ENCODE measurements around the gene MED1. TPM values are rescaled to one million over a fixed set of nuclear protein-coding genes. Genes with fewer than 3 reads are reported as not detected.

The MED1 gene
- total and polyA plus RNA-seq, 12 donors: 5.8 to 27.3 (median 25.5) TPM

GRCh38 chr17:39408360-39408759 lies 42.7 kb downstream of the MED1 start:
- 42 to 44% methylated on average over 2 of the region's 2 CpGs for WGBS, 2 donors
- ATAC-seq (peak in 7 of 8 donors; percentile 48 to 89 (median 72)), DNase-seq (peak in 1 of 2 donors; percentile 27)
- Histone ChIP-seq H3K36me3 (peaks cover 0 to 85% (median 48%) of the 10 kb centered on the region in 9 donors), H3K27me3 (no peaks in the 10 kb centered on the region), H3K4me3 (no peak overlapping the region), H3K4me1 (peaks cover 0 to 14% (median 5%) of the 10 kb centered on the region in 9 donors), H3K27ac (no peak overlapping the region), H3K9me3 (no peaks in the 10 kb centered on the region)
- TF ChIP-seq CTCF (IDR thresholded peaks at IDR 0.05): no peak
- intact Hi-C loops (cut with DNase I): loop anchor here in 4 of 10 donors (10.0 kb wide), 2 partner anchors 124 to 134 kb away; no protein-coding TSS in a partner anchor

GRCh38 chr17:39406951-39407350 lies 44.1 kb downstream of the MED1 start:
- Histone ChIP-seq H3K27ac (no peak overlapping the region), H3K36me3 (peaks cover 0 to 71% (median 40%) of the 10 kb centered on the region in 9 donors), H3K4me1 (peaks cover 0 to 21% (median 5%) of the 10 kb centered on the region in 9 donors), H3K27me3 (no peaks in the 10 kb centered on the region), H3K9me3 (no peaks in the 10 kb centered on the region), H3K4me3 (no peak overlapping the region)
- TF ChIP-seq CTCF (IDR thresholded peaks at IDR 0.05): no peak
- intact Hi-C loops (cut with DNase I): loop anchor here in 4 of 10 donors (10.0 kb wide), 2 partner anchors 122 to 132 kb away; no protein-coding TSS in a partner anchor
- WGBS, 2 donors: 83% methylated on average over 1 of the region's 1 CpG
- ATAC-seq: no peak
- no peak for DNase-seq

GRCh38 chr17:39405436-39405835 lies 45.6 kb downstream of the MED1 start:
- no peak for TF ChIP-seq CTCF (IDR thresholded peaks at IDR 0.05)
- Histone ChIP-seq H3K4me3 (no peak overlapping the region), H3K9me3 (no peaks in the 10 kb centered on the region), H3K27ac (peak overlapping the region in 1 of 10 donors; percentile 60), H3K27me3 (no peaks in the 10 kb centered on the region), H3K36me3 (peaks cover 0 to 56% (median 26%) of the 10 kb centered on the region in 9 donors), H3K4me1 (peaks cover 0 to 23% (median 9%) of the 10 kb centered on the region in 9 donors)
- DNase-seq (no peak), ATAC-seq (no peak)
- 69 to 72% methylated on average over 1 of the region's 1 CpG for WGBS, 2 donors
- intact Hi-C loops (cut with DNase I): loop anchor here in 4 of 10 donors (10.0 kb wide), 2 partner anchors 121 to 131 kb away; no protein-coding TSS in a partner anchor

GRCh38 chr17:39404542-39405378 lies 46.3 kb downstream of the MED1 start:
- peaks cover 2 to 30% (median 16%) of the 10 kb centered on the region in 9 donors for H3K4me1 ChIP-seq
- TF ChIP-seq CTCF (IDR thresholded peaks at IDR 0.05): no peak
- H3K4me3 ChIP-seq: no peak overlapping the region
- peaks cover 0 to 49% (median 20%) of the 10 kb centered on the region in 9 donors for H3K36me3 ChIP-seq
- no peaks in the 10 kb centered on the region for H3K27me3 ChIP-seq
- DNase-seq: no peak
- 91% methylated on average over 6 of the region's 6 CpGs for WGBS, 2 donors
- intact Hi-C loops (cut with DNase I): loop anchor here in 6 of 10 donors (5.0 to 10.0 kb wide), 4 partner anchors 120 to 130 kb away; no protein-coding TSS in a partner anchor
- ATAC-seq: no peak
- H3K9me3 ChIP-seq: no peaks in the 10 kb centered on the region
- peak overlapping the region in 1 of 10 donors; percentile 60 for H3K27ac ChIP-seq
